CD14-positive monocyte (primary cell): ENCODE results near the gene CNNM2. TPM values are rescaled to one million over a fixed set of nuclear protein-coding genes. Genes with fewer than 3 reads are reported as not detected.

ENCODE experiments used
- DNase-seq, 3 donors: peaks; one replicate each; pipeline ENCODE4 v3.0.0-alpha.2; 2011 to 2022
- H2AFZ ChIP-seq: 2 replicates; pipeline ENCODE4 v1.6.0; 2012; ENCODE audit warnings: mild to moderate bottlenecking, low read depth, low read length, inconsistent platforms; ENCODE audit not compliant: insufficient read depth, poor library complexity, severe bottlenecking
- H3K27ac ChIP-seq, 2 donors: 1 replicate in 1 of 2; 2 replicates in 1 of 2; pipeline ENCODE4 v1.5.1; 2012 to 2013; ENCODE audit warnings: low read length in 2 of 2, control low read depth in 1 of 2, inconsistent platforms in 1 of 2, low read depth in 1 of 2, mild to moderate bottlenecking in 1 of 2
- H3K27me3 ChIP-seq, 2 donors: one replicate each; pipeline versions ENCODE4 v1.6.0 to v1.6.1; 2011 to 2013; ENCODE audit warnings: low read length in 2 of 2; ENCODE audit not compliant: control insufficient read depth in 2 of 2, insufficient read depth in 2 of 2
- H3K36me3 ChIP-seq, 2 donors: replicated peaks in 1 of 2; 1 replicate in 1 of 2; 2 replicates in 1 of 2; pipeline versions ENCODE4 v1.5.1 to v1.6.1; 2012 to 2013; ENCODE audit warnings: low read length in 2 of 2, control low read depth in 1 of 2, inconsistent platforms in 1 of 2, mild to moderate bottlenecking in 1 of 2; ENCODE audit not compliant: insufficient read depth in 2 of 2, control insufficient read depth in 1 of 2
- H3K4me1 ChIP-seq, 2 donors: 1 replicate in 1 of 2; 2 replicates in 1 of 2; pipeline versions ENCODE4 v1.5.1 to v1.6.1; 2012 to 2013; ENCODE audit warnings: low read length in 2 of 2, control low read depth in 1 of 2, inconsistent platforms in 1 of 2, mild to moderate bottlenecking in 1 of 2, moderate library complexity in 1 of 2; ENCODE audit not compliant: insufficient read depth in 2 of 2, control insufficient read depth in 1 of 2
- H3K4me2 ChIP-seq: replicated peaks from 2 replicates; pipeline ENCODE3; 2012; ENCODE audit warnings: low read length, moderate library complexity, mild to moderate bottlenecking; ENCODE audit not compliant: poor library complexity, severe bottlenecking; ENCODE audit errors: extremely low read depth
- H3K4me3 ChIP-seq, 3 experiments: fragments of 200-600 bp in 1 of 3; sonication (generic) in 1 of 3; replicated peaks in 1 of 3; 1 replicate in 2 of 3; 2 replicates in 1 of 3; pipeline ENCODE4 v1.5.1; 2011 to 2013; ENCODE audit warnings: low read length in 3 of 3, mild to moderate bottlenecking in 3 of 3, control low read depth in 2 of 3, low read depth in 2 of 3, inconsistent platforms in 1 of 3, moderate library complexity in 1 of 3
- H3K79me2 ChIP-seq: 2 replicates; pipeline ENCODE4 v1.6.0; 2012; ENCODE audit warnings: mild to moderate bottlenecking, control low read depth, inconsistent platforms, low read length, moderate library complexity; ENCODE audit not compliant: insufficient read depth
- H3K9ac ChIP-seq: 2 replicates; pipeline ENCODE4 v1.6.0; 2017; ENCODE audit warnings: low read length, mild to moderate bottlenecking; ENCODE audit not compliant: insufficient read depth, poor library complexity, severe bottlenecking
- H3K9me3 ChIP-seq, 2 donors: replicated peaks in 1 of 2; 1 replicate in 1 of 2; 2 replicates in 1 of 2; pipeline versions ENCODE4 v1.5.1 to v1.6.1; 2012 to 2013; ENCODE audit warnings: low read length in 2 of 2, control low read depth in 1 of 2; ENCODE audit not compliant: control insufficient read depth in 1 of 2, insufficient read depth in 1 of 2
- H4K20me1 ChIP-seq: 2 replicates; pipeline ENCODE4 v1.6.0; 2012; ENCODE audit warnings: mild to moderate bottlenecking, low read length, control low read depth, moderate library complexity; ENCODE audit not compliant: insufficient read depth
- H3K27ac Mint-ChIP-seq, 7 donors: one replicate each; pipeline ENCODE4 v1.8.0; 2020; ENCODE audit warnings: mild to moderate bottlenecking in 7 of 7, mixed read lengths in 7 of 7, moderate library complexity in 6 of 7, inconsistent platforms in 2 of 7
- H3K27me3 Mint-ChIP-seq, 3 donors: one replicate each; pipeline ENCODE4 v1.8.0; 2021 to 2022; ENCODE audit warnings: low read depth in 3 of 3, mild to moderate bottlenecking in 3 of 3, mixed read lengths in 3 of 3, moderate library complexity in 3 of 3, inconsistent platforms in 1 of 3
- H3K36me3 Mint-ChIP-seq, 2 donors: one replicate each; pipeline ENCODE4 v1.8.0; 2020; ENCODE audit warnings: mixed read lengths in 2 of 2, inconsistent platforms in 1 of 2, mild to moderate bottlenecking in 1 of 2
- H3K4me1 Mint-ChIP-seq: one replicate; pipeline ENCODE4 v1.8.0; 2020; ENCODE audit warnings: mild to moderate bottlenecking, mixed read lengths
- H3K4me3 Mint-ChIP-seq, 2 donors: one replicate each; pipeline ENCODE4 v1.8.0; 2020; ENCODE audit warnings: mild to moderate bottlenecking in 2 of 2, mixed read lengths in 2 of 2, moderate library complexity in 1 of 2
- H3K9me3 Mint-ChIP-seq, 7 donors: one replicate each; pipeline ENCODE4 v1.8.0; 2020 to 2022; ENCODE audit warnings: mixed read lengths in 7 of 7, mild to moderate bottlenecking in 6 of 7, moderate library complexity in 6 of 7, inconsistent platforms in 2 of 7
- WGBS: methylation state at CpG from one replicate; pipeline ENCODE4 v1.1.5; 2013; ENCODE audit warnings: missing lambda C conversion rate; ENCODE audit not compliant: insufficient coverage; 5-methylcytosine and 5-hydroxymethylcytosine counted together
- intact Hi-C, 2 donors: fragments of 100-400 bp; cut with micrococcal nuclease; formaldehyde crosslinking; loops; one replicate each; pipeline versions ENCODE4 v1.15.0 to v1.15.1; 2023
- polyA plus RNA-seq, 3 donors: library from polyadenylated mRNA; depleted of rRNA in 1 of 3; unstranded in 2 of 3; stranded (reverse) in 1 of 3; fragments of 300-500 nt in 2 of 3; fragments of >200 nt in 1 of 3; fragmentation: Illumina TruSeq in 2 of 3; gene quantifications; 1 replicate in 2 of 3; 2 replicates in 1 of 3; pipeline ENCODE4 v1.2.3, GENCODE V29; 2012 to 2021
- TF ChIP-seq, protein P1 (sequence below): fragments of 200-600 bp; IDR thresholded peaks from one replicate; pipeline ENCODE4 v1.8.0; 2022; ENCODE audit warnings: antibody characterized with exemption, mild to moderate bottlenecking

CNNM2 gene
- polyA plus RNA-seq, 3 donors: 1.6 to 3.8 (median 2.2) TPM

- WGBS: no CpG with 5 or more reads among the region's 5 CpGs
- Histone ChIP-seq H4K20me1 (no peaks in the 10 kb centered on the region), H3K4me3 (no peak overlapping the region), H3K9ac (no peak overlapping the region), H3K4me2 (no peak overlapping the region), H3K27me3 (no peaks in the 10 kb centered on the region), H3K9me3 (no peaks in the 10 kb centered on the region), H2AFZ (no peak overlapping the region), H3K4me1 (no peaks in the 10 kb centered on the region), H3K79me2 (no peaks in the 10 kb centered on the region), H3K27ac (no peak overlapping the region), H3K36me3 (no peaks in the 10 kb centered on the region)
- peaks cover under 1% of the 10 kb centered on the region for H3K4me1 Mint-ChIP-seq
- H3K27me3 Mint-ChIP-seq: peaks cover 0 to 3% (median 0%) of the 10 kb centered on the region in 3 donors
- no peak overlapping the region for H3K4me3 Mint-ChIP-seq
- TF ChIP-seq, protein P1, sequence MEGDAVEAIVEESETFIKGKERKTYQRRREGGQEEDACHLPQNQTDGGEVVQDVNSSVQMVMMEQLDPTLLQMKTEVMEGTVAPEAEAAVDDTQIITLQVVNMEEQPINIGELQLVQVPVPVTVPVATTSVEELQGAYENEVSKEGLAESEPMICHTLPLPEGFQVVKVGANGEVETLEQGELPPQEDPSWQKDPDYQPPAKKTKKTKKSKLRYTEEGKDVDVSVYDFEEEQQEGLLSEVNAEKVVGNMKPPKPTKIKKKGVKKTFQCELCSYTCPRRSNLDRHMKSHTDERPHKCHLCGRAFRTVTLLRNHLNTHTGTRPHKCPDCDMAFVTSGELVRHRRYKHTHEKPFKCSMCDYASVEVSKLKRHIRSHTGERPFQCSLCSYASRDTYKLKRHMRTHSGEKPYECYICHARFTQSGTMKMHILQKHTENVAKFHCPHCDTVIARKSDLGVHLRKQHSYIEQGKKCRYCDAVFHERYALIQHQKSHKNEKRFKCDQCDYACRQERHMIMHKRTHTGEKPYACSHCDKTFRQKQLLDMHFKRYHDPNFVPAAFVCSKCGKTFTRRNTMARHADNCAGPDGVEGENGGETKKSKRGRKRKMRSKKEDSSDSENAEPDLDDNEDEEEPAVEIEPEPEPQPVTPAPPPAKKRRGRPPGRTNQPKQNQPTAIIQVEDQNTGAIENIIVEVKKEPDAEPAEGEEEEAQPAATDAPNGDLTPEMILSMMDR: no peak
- peaks cover 0 to 2% (median 0%) of the 10 kb centered on the region in 7 donors for H3K9me3 Mint-ChIP-seq
- no peaks in the 10 kb centered on the region for H3K36me3 Mint-ChIP-seq
- no peak overlapping the region for H3K27ac Mint-ChIP-seq
- intact Hi-C loops: no loop called here
- no peak for DNase-seq
These were observed 103.8 kb downstream of the CNNM2 start for GRCh38 chr10:103021900-103022293.

- WGBS: 92% methylated on average over 2 of the region's 2 CpGs
- intact Hi-C loops: no loop called here
- Histone ChIP-seq H3K4me2 (no peak overlapping the region), H3K79me2 (no peaks in the 10 kb centered on the region), H3K27me3 (no peaks in the 10 kb centered on the region), H3K36me3 (no peaks in the 10 kb centered on the region), H3K4me3 (no peak overlapping the region), H4K20me1 (no peaks in the 10 kb centered on the region), H3K9ac (no peak overlapping the region), H3K4me1 (no peaks in the 10 kb centered on the region), H3K27ac (no peak overlapping the region), H2AFZ (no peak overlapping the region), H3K9me3 (no peaks in the 10 kb centered on the region)
- Mint-ChIP-seq H3K9me3 (no peaks in the 10 kb centered on the region), H3K36me3 (no peaks in the 10 kb centered on the region), H3K27me3 (peaks cover 0 to 3% (median 0%) of the 10 kb centered on the region in 3 donors), H3K4me1 (peaks cover 4% of the 10 kb centered on the region), H3K4me3 (no peak overlapping the region), H3K27ac (no peak overlapping the region)
- TF ChIP-seq, protein P1: no peak
- no peak for DNase-seq
These were observed 107.6 kb downstream of the CNNM2 start for GRCh38 chr10:103025696-103026095.
